GM21737 (cell line): ENCODE data around the gene TMCO4.

Experiments used
- ATAC-seq: cut with Tn5 transposase; IDR thresholded peaks from one replicate; pipeline ENCODE4 v1.9.1; 2021; ENCODE audit warnings: mild to moderate bottlenecking, moderate library complexity; ENCODE audit not compliant: unreplicated experiment

Gene TMCO4

DNA sequence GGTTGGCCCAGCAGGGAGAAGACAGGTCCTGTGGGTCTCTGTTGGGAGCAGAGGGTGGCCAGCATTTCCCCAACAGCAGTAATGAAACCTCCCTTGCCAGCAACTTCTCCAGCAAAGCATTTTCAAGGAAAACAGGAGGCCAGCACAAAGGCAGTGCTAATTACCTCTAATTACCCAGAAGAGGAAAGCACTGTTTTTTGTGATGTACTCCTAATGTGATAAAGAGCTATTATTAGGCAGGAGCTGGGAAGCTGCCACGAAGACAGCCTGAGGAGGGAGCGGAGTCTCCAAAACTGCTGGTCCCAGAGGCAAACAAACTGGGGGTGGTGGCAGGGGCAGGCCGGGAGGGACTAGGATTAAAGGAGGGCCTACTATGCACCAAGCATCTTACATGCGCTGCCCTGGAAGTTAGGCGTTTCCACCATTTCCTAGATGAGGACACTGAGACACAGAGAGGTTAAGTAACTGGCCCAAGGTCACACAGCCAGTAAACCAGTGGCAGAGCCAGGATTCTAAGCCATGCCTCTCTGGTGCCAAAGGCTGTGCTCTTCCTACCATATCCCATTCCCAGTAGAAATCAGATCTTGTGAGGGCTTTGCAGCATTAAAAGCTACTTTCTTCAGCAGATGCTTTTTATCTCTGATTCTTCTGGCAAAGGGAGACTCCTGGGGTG lies 110.5 kb downstream of the TMCO4 start:
- no peak for ATAC-seq

DNA sequence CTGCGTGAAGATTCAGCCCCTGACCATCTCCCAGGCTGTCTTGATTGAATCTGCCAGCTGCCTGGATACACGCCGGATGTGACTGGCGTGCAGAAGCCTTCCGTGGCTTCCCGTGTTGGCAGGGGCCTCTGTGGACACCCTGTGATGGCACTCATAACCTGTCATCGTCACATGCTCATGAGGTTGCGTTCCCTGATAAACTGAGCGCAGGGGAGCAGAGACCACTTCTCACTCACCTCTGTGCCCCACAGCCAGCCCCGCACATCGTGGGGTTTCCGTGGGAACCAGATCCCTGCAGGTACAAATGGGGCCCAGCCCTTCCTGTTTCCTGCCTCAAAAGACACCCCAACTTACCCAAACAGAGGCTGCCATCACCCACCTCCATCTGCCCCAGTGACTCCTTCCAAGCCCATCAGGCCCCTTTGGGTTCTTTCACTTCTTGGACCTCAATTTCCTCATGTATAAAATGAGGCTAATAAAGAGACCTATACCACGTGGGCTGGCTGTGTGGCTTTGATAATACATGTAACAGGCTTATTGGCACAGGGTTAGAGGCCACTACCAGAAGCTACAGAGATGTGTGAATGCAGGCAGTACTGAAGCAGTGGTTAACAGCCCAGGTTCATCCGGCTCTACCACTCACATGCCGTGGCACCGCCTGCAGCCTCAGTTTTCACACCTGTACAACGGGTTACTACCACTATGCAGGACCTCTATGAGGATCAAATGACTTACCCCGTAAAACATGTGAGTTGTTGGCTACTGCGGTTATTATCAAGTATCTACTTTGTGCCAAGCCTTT lies 111.5 kb downstream of the TMCO4 start:
- ATAC-seq, result no peak

GRCh38 chr1:19687414-19687813 lies 112.3 kb downstream of the TMCO4 start:
- ATAC-seq, result no peak

DNA sequence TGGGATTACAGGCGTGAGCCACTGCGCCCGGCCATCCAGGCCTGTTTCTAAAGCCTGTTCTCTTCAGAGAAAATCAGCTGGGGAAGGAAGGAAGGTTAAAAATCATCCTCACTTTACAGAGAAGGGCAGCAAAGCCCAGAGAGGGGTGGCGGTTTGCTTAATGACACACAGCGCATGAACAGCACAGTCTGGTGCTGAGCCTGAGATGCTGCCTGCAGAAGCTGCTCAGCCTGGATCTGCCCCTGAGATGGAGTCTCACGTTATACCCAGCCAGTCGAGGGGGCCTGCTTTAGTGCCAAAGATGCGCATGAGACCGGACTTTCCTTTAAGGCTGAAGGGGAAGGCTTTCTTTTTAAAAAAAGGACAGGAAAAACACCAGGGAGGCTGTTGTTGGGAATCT lies 113.7 kb downstream of the TMCO4 start:
- no peak for ATAC-seq

GRCh38 chr1:19684677-19685076 lies 115.0 kb downstream of the TMCO4 start:
- ATAC-seq, result no peak

GRCh38 chr1:19683351-19683750 lies 116.4 kb downstream of the TMCO4 start:
- no peak for ATAC-seq

DNA sequence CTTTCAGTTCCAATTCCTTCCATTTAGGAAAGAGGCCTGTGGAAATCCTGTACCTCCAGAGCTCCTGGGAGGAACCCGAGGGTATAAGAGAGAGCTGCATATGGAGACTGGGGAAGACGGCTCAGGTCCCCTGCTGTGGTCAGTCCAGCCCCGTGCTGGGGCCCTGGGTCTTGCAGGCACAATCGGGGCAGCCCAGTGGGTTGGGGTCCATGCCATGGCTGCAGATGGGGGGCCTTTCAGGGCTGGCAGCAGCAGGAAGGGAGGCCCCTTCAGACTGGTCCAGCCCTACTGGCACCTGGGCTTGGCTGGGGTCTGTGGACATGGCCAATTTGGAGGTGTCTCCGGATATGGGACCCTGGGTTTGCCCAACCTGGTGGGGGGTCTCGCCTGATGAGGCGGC lies 116.8 kb downstream of the TMCO4 start:
- ATAC-seq, result no peak

DNA sequence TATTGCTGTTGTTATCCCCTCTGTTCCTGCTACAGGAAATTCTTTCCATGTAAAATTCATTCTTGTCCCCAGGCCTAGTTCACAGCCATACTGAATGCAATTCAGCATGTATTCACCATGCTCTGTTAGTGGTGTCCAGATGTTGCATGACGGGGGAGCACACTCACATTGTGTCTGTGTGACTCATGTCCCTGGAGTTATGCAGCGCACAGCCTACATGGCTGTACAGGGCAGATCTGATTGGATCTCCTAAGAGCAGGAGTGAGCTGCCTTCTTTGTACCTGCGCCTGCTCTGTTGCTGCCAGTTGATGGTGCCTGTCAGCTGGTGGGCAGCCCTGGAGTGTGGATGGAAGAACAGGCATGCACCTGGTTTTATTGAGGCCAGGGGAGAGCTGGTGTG lies 117.5 kb downstream of the TMCO4 start:
- ATAC-seq, result no peak

DNA sequence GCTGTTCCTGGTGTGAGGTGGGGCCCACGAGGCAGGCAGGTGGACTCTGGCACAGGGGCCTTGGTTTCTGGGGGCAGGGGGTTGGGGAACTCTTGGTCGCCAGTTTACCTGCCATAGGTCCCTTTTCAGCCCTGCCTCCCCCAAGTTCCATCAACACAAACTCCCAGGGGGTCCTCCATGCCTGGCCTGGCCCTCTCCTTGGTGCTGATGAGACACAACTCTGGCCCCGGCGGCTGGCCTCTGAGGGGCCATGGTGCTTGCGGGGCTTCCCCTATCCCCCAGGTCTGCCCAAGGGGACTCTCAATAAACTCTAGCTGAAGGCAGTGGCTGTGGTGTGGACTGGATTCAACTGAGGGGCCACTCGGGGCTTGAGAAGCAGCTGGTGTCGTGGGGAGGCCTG lies 119.1 kb downstream of the TMCO4 start:
- ATAC-seq, result no peak

DNA sequence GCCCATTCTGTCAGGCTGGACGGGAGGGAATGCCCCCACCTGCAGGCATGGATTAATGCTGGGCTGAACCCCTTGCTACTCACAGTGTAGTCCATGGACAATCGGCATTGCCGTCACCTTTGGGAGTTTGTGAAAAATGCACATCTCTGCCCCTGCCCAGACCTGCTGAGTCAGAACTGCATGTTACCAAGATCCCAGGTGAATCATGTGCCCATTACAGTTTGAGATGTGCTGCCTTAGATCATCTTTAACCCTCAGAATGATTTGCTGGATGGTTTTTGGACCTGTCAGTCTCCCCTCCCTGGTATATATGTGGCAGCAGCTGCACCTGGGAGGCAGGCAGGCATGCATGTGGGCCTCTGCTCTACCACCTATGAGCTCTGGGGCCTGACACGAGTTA lies 120.0 kb downstream of the TMCO4 start:
- no peak for ATAC-seq

DNA sequence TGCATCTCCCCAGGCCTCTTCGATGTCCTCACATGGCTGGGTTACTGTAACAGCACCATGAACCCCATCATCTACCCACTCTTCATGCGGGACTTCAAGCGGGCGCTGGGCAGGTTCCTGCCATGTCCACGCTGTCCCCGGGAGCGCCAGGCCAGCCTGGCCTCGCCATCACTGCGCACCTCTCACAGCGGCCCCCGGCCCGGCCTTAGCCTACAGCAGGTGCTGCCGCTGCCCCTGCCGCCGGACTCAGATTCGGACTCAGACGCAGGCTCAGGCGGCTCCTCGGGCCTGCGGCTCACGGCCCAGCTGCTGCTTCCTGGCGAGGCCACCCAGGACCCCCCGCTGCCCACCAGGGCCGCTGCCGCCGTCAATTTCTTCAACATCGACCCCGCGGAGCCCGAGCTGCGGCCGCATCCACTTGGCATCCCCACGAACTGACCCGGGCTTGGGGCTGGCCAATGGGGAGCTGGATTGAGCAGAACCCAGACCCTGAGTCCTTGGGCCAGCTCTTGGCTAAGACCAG lies 120.7 kb downstream of the TMCO4 start:
- ATAC-seq, result no peak

DNA sequence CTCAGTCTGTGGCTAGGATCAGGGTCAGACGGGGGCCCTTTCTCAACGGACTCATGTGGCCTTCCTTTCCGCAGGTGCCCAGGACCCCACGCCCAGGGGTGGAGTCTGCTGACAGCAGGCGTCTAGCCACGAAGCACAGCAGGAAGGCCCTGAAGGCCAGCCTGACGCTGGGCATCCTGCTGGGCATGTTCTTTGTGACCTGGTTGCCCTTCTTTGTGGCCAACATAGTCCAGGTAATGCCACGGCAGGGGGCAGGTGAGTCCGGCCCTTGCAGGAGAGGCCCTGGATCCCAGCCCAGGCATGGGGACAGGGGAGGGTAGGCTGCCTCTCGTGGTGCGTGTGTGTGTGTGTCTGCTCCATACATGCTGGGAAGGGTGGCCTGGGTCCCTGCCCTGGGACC lies 121.2 kb downstream of the TMCO4 start:
- ATAC-seq, result no peak

- ATAC-seq, result no peak
These were observed 123.2 kb downstream of the TMCO4 start for GRCh38 chr1:19676438-19676922.

DNA sequence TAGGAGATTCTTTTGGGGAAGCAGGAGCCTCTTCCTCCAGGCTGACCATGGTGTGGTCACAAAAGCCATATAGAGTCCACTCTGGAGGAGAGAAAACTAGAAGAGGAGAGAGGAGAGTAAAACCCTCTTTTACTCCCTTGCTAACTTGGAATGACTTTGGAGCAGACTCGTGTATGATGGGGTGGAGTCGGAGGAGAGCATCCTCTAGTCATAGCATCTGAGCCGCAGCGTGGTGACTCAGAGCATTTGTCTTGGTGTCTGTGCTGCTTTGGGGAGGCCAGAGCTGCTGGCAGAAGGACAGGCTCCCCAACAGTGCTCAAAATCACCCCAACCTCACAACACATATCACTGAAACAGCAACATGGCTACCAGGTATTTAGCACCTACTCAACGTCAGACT lies 123.9 kb downstream of the TMCO4 start:
- ATAC-seq, result no peak

- ATAC-seq, result no peak
These were observed 127.5 kb downstream of the TMCO4 start for GRCh38 chr1:19672237-19672636.

- ATAC-seq, result no peak
These were observed 128.9 kb downstream of the TMCO4 start for GRCh38 chr1:19670787-19671186.

DNA sequence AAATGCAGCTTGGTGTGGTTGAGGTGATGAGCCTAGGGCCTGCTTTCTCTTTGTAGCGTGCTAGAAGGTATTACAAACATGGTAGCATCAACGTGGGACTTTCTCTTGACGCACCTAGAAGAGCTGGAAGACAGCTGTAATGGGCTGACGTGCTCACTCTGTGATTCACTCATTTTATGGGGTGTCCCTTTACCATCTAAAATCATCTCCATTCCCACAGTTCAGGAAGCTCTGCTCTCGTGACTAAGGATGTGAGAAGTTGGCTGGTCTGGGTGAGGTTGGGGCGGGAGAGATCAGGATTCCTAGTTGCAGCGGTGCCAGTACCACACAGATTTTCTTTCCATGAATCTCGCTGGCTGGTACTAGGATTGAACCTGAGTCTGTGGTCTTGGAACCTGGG lies 130.8 kb downstream of the TMCO4 start:
- ATAC-seq, result no peak

DNA sequence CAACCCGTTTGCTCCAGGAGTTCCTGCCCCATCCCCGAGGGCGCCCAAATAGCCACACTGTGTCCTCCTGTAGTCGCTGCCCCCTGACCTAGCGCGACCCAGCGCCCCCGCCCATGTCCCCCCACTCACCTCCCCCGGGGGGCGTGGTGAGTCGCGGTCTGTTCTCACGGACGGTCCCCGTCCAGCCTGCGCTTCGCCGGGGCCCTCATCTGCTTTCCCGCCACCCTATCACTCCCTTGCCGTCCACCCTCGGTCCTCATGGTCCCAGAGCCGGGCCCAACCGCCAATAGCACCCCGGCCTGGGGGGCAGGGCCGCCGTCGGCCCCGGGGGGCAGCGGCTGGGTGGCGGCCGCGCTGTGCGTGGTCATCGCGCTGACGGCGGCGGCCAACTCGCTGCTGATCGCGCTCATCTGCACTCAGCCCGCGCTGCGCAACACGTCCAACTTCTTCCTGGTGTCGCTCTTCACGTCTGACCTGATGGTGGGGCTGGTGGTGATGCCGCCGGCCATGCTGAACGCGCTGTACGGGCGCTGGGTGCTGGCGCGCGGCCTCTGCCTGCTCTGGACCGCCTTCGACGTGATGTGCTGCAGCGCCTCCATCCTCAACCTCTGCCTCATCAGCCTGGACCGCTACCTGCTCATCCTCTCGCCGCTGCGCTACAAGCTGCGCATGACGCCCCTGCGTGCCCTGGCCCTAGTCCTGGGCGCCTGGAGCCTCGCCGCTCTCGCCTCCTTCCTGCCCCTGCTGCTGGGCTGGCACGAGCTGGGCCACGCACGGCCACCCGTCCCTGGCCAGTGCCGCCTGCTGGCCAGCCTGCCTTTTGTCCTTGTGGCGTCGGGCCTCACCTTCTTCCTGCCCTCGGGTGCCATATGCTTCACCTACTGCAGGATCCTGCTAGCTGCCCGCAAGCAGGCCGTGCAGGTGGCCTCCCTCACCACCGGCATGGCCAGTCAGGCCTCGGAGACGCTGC lies 133.9 kb downstream of the TMCO4 start:
- no peak for ATAC-seq

- no peak for ATAC-seq
These were observed 134.6 kb downstream of the TMCO4 start for GRCh38 chr1:19665186-19665495.

- ATAC-seq, result no peak
These were observed 135.1 kb downstream of the TMCO4 start, which contains the start of gene HTR6 for GRCh38 chr1:19664453-19665185. Gene HTR6, plus strand, starts transcription at chr1:19664875. Its CDS starts 879 bp downstream, at chr1:19665754.
